ENCODE measurements around the gene NRG4.

DNA sequence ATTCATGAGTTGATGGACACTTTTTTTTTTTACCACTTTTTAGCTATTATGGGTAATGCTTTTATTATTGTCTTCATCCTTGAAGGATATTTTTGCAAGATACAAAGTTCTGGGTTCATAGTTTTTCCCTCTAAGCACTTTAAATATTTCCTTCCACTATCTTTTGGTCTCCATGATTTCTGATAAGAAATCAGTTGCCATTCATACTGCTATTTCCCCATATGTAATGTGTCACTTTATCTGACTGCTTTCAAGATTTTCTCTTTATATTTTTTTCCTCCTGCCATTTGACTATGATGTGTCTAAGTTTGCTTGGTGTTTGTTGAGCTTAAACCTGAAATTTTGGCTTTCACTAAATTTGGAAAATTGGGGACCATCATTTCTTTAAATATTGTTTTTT lies 19.3 kb downstream of the NRG4 start:
- TF ChIP-seq, protein P1, sequence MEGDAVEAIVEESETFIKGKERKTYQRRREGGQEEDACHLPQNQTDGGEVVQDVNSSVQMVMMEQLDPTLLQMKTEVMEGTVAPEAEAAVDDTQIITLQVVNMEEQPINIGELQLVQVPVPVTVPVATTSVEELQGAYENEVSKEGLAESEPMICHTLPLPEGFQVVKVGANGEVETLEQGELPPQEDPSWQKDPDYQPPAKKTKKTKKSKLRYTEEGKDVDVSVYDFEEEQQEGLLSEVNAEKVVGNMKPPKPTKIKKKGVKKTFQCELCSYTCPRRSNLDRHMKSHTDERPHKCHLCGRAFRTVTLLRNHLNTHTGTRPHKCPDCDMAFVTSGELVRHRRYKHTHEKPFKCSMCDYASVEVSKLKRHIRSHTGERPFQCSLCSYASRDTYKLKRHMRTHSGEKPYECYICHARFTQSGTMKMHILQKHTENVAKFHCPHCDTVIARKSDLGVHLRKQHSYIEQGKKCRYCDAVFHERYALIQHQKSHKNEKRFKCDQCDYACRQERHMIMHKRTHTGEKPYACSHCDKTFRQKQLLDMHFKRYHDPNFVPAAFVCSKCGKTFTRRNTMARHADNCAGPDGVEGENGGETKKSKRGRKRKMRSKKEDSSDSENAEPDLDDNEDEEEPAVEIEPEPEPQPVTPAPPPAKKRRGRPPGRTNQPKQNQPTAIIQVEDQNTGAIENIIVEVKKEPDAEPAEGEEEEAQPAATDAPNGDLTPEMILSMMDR (conservative IDR thresholded peaks at IDR 0.05 in 1 of 2, IDR thresholded peaks at IDR 0.05 in 1 of 2; ENCODE audit: extremely low read depth in 1 of 2, insufficient read depth in 1 of 2, low read depth in 1 of 2, low read length in 2 of 2) = no peak
- no peak for TF ChIP-seq EZH2 (IDR thresholded peaks at IDR 0.05; ENCODE audit: borderline replicate concordance, low read length)
